ENCODE data around the gene SIDT2. TPM values are rescaled to one million over a fixed set of nuclear protein-coding genes. Genes with fewer than 3 reads are reported as not detected.

Gene SIDT2
- polyA plus RNA-seq, 1 experiment: 71.3 TPM

- no peak for TF ChIP-seq CTCF (IDR thresholded peaks at IDR 0.05; ENCODE audit: insufficient read depth, low read depth, low read length)
- DNase-seq (ENCODE audit: low read depth): no peak
- ChIA-PET POLR2A (no interaction called here), CTCF (interaction anchor here (1.5 to 2.5 kb wide), 2 partner anchors 8 to 12 kb away, joined by 5 to 12 read pairs; no protein-coding TSS in a partner anchor)
- H3K36me3 ChIP-seq (ENCODE audit: control insufficient read depth, insufficient read depth, low read length): peaks cover 34% of the 10 kb centered on the region
- no peaks in the 10 kb centered on the region for H3K27me3 ChIP-seq (ENCODE audit: control insufficient read depth, insufficient read depth, low read length)
- no peak overlapping the region for H3K4me3 ChIP-seq (ENCODE audit: low read depth, low read length)
Observed at GRCh38 chr11:117193130-117194020, 14.8 kb downstream of the SIDT2 start.

GRCh38 chr11:117194267-117194666 is 15.7 kb downstream of the SIDT2 start:
- CTCF ChIA-PET: interaction anchor here (1.5 kb wide), 1 partner anchor 9 kb away, joined by 5 read pairs; no protein-coding TSS in a partner anchor
- Histone ChIP-seq H3K4me3 (ENCODE audit: low read depth, low read length) (no peak overlapping the region), H3K36me3 (ENCODE audit: control insufficient read depth, insufficient read depth, low read length) (peaks cover 27% of the 10 kb centered on the region), H3K27me3 (ENCODE audit: control insufficient read depth, insufficient read depth, low read length) (no peaks in the 10 kb centered on the region)
- DNase-seq (ENCODE audit: low read depth): no peak
- POLR2A ChIA-PET: no interaction called here
- no peak for TF ChIP-seq CTCF (IDR thresholded peaks at IDR 0.05; ENCODE audit: insufficient read depth, low read depth, low read length)

DNA sequence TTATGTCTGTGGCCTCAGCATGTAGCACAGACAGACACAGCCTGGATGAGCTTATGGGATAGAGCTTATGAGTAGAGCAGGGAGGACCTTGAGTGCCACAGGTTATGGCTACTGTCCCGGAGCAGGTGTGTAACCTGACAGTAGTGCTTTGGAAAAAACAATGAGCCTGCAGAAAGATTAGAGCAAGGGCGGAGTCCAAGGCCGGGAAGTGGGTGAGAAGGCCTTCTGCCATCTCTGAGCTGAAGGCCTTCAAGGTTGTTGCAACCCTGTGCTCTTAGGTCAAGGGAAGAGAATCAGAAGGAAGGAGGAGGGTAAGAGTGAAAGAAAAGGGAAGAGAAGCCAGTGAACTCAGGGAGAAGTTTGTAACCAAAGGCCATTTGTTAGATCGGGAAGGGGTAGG is 16.7 kb downstream of the SIDT2 start:
- H3K36me3 ChIP-seq (ENCODE audit: control insufficient read depth, insufficient read depth, low read length): peaks cover 17% of the 10 kb centered on the region
- H3K27me3 ChIP-seq (ENCODE audit: control insufficient read depth, insufficient read depth, low read length): no peaks in the 10 kb centered on the region
- H3K4me3 ChIP-seq (ENCODE audit: low read depth, low read length): no peak overlapping the region
- no peak for DNase-seq (ENCODE audit: low read depth)
- POLR2A ChIA-PET: no interaction called here
- CTCF ChIA-PET: interaction anchor here (1.0 to 1.5 kb wide), 2 partner anchors 10 to 21 kb away, joined by 3 to 5 read pairs; no protein-coding TSS in a partner anchor
- TF ChIP-seq CTCF (IDR thresholded peaks at IDR 0.05; ENCODE audit: insufficient read depth, low read depth, low read length): no peak

DNA sequence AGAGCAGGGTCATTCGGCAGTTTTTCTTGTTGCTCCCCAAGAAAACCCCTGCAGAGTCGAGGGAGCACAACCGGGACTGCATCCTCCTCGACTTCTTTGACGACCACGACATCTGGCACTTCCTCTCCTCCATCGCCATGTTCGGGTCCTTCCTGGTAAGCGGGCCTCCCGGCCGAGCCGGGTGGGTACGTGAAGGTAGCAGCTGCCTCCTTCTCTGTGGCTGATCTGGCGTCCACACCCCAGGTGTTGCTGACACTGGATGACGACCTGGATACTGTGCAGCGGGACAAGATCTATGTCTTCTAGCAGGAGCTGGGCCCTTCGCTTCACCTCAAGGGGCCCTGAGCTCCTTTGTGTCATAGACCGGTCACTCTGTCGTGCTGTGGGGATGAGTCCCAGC is 17.2 kb downstream of the SIDT2 start:
- POLR2A ChIA-PET: no interaction called here

More for the DNA sequence above, 17.2 kb downstream of the SIDT2 start:
- no peak for DNase-seq (ENCODE audit: low read depth)
- TF ChIP-seq CTCF (IDR thresholded peaks at IDR 0.05; ENCODE audit: insufficient read depth, low read depth, low read length): no peak
- no peaks in the 10 kb centered on the region for H3K27me3 ChIP-seq (ENCODE audit: control insufficient read depth, insufficient read depth, low read length)
- no peak overlapping the region for H3K4me3 ChIP-seq (ENCODE audit: low read depth, low read length)
- CTCF ChIA-PET: interaction anchor here (1.0 to 3.1 kb wide), 3 partner anchors 15 to 37 kb away, joined by 3 to 20 read pairs (median 7); partner anchors contain the start of genes PCSK7 and RNF214
- H3K36me3 ChIP-seq (ENCODE audit: control insufficient read depth, insufficient read depth, low read length): peaks cover 15% of the 10 kb centered on the region
